TTC549 (cell line): Measurements from ENCODE around the gene CRACDL.
A peak's percentile ranks its signal among the peaks of the same experiment; 100 is the strongest.

Source experiments
- FAIRE-seq: peaks from 2 replicates; lab custom pipeline; 2012; peaks lifted over from hg19 to GRCh38; lab: Jason Lieb, UNC

Gene CRACDL

DNA sequence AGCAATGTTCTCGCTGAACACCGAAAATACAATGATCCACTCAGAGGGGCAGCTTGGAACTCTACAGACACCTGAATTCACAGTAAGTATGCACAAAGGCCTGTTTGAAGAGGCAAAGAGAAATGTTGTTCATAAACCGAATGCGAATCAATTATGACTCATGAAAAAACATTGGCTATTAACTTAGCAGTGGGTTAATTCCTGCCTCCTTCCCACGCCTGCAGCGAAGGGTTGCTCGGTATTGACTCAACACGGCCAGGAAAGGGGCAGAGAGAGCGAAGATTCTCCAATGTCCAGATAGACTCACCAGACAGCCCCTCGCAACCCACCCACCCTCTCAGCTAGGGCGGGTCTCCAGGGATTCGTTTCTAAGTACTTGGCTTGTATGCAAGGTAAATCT is 9.4 kb downstream of the CRACDL start:
- no peak for FAIRE-seq

DNA sequence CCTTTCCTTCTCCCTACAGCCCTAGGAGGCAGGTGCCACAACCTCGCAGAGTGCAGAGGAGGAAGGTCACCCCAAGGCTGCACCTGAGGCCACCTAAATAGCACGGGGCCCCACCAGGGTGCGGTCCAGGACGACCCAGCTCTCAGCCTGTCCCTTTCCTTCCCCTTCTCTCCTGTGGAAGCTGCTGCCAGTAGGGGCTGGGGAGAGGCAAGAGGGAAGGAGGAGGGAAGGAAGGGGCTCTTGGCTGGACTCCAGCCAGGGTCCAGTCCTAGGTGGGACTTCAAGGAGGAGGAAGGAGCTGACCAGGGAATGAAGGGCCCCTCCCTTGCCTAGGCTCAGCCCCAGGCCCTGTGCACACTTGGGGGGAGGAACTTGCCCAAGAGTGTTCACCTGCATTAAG is 11.1 kb downstream of the CRACDL start:
- no peak for FAIRE-seq

DNA sequence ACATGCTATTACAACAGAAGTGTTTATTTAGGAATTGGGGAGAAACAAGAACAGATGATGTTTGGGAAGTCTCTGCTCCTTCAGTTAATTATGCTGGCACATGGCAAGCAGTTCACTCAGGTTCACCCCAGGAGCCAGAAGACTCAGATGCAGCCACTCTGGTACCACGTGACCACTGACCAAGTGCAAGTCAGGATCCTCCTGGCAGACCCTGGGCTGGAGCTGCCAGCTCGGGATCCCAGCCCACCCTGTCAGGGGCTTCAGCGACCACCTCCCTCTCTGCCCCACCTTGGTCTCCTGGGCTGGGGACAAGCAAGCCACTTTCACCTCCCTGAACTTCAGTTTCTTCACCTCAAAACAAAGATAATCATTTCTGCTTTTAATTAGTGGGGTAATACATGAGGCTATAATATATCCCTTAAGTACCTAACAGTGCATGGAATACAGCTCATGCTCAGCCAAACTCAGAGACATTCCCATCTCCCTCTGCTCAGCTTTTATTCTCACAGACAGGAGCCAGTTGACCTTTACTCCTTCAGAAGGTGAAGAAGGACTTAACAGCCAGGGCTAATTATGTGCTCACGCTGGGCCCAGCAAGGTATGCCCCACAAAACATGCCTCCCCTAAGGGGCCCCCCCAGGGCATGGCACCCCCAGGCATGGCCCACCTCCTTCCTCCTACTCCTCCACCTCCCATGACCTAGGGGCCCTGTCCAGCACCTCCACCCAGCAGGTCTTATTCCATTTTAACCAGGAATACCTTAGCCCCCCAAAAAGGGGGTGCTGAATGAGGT is 11.8 kb downstream of the CRACDL start:
- FAIRE-seq: no peak

DNA sequence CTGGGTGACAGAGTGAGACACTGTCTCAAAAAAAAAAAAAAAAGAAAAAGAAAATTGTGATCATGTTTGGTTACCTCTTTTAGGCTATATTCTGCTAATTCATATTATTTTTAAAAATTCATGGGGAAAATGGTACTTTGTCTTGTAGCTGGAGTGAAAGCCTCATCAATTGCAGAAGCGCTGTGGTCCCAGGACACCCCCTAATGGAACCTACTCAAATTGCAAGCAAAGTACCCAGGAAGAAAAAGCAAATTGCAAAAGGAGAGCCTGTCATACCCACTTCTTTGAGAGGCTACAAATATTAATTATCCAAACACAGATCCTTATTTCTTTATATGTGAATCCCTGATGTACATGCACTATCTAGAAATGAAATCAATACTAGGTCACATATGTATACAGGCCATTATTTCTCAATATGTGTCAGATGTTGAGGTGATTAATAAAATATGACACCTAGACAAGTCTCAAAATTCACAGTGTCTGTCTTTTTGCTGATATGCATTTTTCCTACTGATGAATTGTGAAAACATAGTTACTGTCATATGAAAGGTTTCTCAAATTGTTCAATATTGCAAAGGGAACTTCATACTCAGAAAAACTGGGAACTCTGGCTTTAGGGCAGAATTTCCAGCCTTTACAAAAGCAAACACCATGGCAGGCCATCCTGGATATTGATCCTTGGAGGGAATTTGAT is 12.6 kb downstream of the CRACDL start:
- peak; percentile 45 for FAIRE-seq

DNA sequence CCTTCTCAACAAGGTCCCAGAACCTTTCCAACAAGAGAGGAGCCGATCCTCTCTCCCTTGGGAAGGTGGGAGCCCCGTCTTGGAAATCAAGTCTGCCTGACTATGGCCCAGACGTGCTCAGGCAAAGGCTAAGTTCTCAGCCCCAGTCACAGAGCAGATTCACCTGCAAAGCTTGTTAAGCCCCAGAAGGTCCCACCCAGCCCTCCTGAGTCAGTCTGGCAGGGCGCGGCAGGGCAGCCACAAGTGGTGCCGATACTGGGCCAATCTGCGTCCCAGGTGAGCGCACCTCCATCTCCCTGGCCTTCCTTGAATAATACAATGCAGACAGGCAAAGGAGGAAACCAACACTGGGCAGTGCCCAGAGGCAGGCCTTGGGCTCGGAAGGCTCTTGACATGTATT is 15.0 kb downstream of the CRACDL start:
- FAIRE-seq: no peak

DNA sequence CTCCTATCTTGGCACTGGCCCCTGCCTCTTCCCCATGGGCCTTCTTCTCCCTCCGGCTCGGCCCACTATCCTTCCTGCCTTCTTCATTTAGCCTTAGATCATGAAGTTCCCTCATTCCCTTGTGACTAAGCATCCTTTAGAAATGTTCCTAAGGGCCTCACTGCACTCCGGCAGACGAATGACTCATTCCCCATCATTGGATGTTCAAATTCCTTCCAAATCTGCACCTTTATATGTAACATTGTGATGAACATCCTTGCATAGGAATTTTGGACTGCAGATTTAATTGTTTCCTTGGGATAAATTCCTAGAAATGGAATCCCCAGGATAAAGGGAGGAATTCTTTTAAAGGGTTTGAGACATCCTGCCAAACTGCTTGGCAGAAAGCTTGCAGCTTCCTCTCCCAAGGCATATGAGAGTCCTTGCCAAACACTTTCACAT is 19.0 kb downstream of the CRACDL start:
- FAIRE-seq: no peak

DNA sequence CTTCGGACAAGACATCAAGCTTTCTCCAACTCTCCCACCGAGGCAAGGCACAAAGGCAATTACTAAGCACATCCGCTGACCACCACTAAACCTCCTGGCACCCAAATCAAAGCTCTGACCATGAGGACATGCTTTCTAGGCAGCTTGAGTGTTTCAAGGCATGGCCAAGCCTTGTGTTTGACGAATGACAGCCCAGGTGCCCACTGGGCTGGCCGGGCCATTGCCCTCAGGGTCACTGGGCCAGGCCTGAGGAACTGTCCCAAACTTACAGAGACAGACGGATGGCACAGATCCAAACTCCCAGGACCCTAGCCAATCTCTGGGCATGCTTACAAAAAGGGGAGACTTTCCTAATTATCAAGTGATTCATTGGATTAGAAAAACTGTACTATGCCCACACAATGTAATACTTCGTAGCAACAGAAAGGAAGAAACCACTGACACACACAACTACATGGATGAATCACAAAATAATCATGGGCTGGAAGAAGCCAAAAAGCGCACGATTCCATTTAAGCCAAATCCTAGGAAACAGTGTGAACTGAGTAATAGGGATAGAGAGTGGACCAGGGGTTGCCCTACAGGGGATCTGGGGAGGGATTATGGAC is 20.2 kb downstream of the CRACDL start:
- no peak for FAIRE-seq

DNA sequence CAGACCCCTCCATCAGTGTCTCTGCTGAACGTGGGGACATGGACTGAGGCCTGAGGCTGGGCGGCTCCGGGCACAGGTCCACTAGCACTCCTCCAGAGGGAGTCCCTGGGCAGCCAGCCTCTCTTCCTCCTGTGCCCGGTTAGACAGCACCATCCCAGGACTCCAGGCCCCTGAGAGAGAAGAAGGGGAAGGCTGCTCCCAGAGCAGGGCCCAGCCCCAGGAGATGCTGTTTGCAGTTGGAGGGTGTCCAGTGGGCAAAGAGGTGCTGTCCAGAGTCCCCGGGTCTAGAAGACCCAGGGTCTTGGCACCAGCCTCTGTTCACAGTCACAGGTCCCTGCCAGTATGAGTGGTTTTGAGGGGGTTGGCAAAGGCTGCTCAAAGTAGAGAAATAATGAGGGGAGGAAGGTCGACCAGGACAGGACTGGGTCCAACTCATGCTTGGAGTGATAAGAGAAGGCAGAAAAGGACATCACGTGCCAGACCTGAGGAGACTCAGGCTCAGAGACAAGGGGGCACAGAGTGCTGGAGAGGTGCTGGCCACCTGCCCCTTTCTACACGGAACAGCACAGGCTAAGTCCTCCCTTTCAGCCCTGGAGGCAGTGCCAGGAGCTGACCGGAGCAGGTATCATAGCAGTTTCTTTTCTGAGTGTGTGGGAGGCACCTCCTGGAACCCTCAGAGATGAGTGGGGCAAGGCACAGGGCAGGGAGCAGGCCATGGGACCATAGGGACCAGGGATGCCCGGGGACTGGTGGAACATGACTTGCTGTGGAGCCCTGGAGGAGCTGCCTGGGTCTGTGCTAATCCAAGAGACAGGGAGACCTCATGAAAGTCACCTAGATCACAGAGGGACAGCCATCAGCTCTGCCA is 21.1 kb downstream of the CRACDL start:
- FAIRE-seq: no peak

DNA sequence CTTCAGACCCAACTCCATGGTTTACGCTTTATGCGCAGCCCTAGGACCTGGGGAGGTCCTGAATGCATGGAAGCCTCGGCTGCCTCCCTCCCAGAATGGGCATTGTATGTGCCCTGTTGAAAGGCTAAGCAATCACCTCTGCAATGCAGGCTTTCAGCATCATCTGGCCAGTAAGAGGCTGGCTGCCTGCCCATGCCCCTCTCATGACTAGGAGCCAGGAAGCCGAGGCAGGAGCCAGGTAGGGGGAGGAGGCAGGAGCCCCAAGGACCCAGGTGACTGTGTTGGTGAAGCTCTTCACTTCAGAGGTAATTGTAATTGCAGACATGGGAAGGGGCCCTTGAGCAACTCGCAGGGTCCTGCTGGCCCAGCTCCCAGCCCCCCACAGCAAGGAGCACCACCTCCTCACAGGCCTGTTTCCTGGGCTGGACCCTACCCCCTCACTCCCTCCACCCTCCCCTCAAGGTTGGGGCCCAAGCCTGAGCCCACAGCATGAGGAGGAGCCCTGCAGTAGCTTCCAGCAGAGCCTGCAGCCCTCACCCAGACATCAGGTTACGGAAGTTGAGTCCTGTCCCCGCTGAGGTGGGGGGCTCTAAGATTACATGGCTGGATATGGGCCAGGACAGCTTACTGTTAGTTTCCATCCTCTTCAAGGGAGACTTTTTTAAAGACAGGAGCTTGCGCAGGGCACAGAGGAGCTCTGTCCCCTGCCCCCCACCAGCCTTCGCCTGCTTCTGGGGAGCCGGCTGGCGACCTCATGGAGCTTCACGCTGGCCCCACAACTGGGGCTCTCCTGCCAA is 21.9 kb downstream of the CRACDL start:
- no peak for FAIRE-seq

DNA sequence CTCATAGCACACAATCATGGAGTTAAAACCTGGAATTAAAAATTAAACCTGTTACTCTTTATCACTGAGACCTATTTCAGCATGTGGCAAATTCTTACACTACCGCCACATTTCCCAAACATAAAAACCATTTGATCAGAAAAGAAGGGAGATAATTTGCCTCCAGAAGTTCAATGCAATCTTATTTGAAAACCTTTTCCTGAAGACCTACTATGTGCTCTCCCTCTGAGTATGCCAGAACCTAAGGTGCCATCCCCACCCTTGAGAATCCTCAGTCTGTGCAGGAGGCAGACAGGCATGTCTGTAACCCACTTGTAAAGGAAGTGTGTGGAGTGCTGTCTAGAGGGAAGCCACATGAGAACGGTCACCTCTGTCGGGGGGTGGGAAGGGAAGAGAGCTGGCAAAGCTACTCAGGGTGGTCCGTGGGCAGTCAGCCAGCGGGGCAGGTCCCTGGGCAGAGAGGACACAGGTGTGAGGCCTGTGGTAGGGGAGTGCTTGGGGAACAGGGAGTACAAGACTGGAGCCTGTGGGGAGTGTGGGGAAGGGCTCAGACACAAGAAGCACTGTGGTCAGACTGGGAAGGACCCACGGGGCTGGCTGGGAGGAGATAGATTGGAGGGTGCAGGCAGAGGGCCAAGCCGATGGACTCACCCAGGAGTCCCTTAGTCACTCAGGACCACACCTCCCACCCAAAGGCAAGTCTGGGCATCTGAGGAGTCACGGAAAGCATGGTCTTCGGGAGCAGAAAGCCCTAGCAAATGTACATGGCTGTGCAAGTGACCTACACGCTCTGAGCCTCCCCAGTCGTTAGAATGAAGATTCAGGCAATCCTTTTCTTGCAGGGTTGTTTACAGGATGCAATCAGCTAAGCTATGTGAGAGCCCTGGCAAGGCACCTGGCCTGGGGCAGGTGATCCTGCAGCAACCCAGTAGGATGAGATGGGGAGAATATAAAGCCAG is 22.8 kb downstream of the CRACDL start:
- FAIRE-seq: no peak

DNA sequence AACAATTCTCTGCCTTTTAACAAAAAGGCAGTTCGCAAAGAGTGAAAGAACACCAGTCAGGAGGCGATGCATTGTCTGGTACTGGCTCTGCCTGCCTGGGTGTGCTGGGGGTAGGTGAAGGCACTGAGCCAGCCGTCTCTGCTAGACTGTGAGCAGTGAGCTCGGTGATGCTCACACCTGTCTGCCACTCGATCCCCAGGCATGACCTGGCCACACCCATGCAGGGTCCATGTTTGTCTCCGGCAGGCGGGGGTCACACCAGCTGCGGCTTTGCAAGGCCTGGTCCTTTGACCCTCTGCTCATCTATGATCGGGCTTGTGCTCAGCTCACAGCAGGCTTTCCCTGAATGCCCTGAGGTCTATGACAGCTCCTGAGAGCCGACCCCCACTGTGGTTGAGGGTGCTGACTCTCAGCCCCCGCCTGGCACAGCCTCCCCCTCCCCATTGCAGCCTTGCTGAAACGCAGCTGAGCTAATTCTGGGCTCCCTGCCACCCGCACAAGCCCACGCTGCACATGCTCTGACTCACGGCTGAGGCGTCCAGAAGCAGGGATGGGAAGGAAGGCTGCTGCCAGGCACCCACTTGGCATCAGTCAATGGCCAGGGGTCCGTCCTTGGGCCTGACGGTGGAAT is 23.7 kb downstream of the CRACDL start:
- FAIRE-seq: no peak

DNA sequence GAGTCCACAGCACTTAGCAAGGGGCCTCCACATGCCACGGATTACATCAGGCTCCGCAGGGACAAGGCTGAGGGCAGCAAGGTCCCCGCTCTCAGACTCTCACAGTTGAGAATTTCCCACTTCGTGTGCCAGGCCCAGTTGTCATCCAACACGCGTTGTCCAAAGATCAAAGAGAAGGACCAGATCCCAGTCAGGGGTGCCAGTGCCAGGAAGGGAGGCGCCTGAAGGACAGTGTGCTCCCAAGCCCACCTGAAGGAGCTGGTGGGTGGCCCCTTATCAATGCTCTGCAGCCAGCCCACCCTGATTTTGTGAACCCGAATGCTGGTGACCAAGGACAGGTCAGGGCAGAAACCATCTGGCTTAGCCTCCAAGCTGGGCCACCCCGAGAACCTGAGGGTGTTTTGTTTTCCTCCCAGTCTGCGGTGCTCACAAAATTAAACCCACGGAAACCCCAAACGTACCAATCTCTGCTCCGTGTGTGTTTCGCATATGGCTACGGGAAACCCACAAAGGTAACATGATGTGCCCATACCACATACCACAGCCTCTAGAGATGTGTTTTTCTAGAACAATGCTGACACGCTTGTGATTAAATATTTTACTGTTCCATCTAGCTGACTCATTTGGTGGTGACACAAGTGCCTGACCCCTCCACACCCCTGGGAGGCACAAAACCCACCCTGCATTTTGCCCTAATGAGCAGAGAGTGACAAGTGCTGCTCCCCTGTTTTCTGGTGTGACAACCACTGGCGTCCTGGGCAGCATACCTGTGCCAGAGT is 24.5 kb downstream of the CRACDL start:
- FAIRE-seq: no peak

DNA sequence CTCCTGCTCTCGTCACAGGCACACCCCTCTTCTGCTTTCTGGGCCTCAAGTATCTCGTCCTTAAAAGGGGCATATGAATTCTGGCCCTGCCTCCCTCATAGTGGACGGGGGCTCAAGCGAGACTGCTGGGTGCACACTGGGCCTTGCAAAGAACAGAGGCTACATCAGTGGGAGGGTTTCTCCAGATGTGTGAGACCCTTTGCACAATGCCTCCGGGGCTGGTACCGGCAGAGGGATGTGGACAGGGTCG is 25.0 kb downstream of the CRACDL start:
- FAIRE-seq: no peak

DNA sequence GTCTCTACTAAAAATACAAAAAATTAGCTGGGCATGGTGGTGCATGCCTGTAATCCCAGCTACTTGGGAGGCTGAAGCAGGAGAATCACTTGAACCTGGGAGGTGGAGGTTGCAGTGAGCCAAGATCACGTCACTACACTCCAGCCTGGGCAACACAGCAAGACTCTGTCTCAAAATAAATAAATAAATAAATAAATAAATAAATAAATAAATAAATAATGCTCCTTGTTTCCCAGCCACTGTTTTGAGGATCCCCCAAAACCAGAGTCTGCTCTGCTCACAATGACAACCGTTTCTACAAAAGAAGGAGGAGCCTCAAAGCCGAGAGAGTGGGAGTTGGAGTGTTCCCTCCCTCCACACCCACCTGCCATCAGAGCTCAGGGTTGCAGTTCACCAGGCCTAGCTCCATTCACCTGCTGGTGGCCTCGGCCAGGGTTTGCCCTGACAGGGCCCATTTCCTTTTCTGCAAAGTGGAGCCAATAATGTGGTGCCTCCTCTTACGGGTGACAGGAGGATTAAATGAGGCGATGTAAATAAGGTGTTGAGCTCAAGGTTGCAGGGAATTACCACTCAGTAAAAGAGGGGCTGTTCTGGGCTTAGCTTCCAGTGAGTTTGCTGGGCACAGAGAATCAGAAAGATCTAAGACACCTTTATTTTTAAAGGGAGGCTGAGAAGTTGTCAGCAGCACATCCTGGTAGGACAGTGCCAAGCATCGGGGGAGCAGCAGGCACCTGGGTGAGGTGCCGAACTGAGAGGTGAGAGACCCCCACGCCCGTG is 25.5 kb downstream of the CRACDL start:
- no peak for FAIRE-seq

DNA sequence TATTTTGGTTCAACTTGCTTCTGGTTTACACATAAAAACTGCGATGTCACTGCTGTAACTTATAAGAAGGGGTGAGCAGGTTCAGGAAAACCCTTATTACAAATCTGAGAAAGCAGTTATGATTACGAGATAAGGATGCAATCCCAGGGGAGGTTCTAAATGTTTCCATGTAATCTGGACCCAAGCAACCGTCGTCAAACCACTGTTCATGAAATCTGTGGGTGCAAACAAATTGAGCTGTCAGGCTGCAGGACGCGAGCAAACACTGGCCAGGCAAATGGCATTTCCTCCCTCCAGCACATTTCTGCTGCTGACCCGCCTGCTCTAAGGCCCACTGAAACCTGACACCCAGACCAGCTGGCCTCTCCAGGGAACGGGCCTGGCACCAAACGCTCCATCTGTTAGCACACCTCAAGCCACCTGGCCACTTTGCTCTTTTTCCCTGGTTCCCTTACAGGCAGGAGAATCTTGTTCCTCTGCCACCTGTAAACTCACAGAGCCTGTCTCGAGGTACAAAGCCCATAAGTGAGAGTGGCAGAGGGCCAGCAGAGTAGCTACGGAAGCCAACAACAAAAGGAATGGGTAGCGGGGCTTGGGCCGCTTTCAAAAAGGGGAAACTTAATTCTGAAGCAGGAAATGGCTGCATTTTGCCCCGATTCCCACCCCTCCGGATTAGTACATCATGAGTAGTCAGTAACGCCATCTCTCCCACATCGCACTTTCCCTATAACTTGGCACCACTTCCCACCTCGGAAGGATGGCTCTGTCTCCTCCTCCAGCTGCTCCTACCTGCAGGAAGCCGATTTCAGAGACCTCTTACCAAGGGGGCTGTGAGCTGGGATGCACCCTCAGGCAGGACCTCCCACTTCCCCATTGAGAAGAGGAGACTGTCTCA is 26.5 kb downstream of the CRACDL start:
- no peak for FAIRE-seq

DNA sequence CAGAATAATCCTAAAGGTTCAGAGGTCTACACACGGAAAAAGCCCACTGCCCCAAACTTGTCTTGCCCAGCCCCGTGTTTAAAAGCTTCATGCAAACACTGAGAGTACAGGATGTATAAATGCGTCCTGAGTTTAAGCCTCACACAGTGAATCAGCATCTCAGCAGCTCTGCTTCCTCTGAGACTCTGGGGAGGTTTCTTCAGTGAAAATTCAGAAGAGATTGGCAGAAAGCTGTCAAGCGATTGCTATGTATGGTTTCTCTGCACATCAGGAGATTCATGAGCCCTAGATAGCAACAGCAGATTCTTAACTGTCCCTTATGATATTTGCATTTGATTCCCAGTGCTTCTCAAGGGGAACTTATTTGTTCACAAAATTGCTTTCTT is 27.1 kb downstream of the CRACDL start:
- no peak for FAIRE-seq
